GM08714 (cell line): ENCODE data around the gene IREB2.
A peak's percentile ranks its signal among the peaks of the same experiment; 100 is the strongest.

Source experiments
- H3K4me3 ChIP-seq: fragments of 200-500 bp; sonication (Bioruptor generic); 2 replicates; pipeline ENCODE4 v1.5.1; 2014; ENCODE audit warnings: mild to moderate bottlenecking, low read length, inconsistent platforms
- ZNF274 ChIP-seq: IDR thresholded peaks from 2 replicates; pipeline ENCODE4 v1.6.1; 2012; ENCODE audit warnings: mild to moderate bottlenecking, low read depth, low read length

The IREB2 gene

DNA sequence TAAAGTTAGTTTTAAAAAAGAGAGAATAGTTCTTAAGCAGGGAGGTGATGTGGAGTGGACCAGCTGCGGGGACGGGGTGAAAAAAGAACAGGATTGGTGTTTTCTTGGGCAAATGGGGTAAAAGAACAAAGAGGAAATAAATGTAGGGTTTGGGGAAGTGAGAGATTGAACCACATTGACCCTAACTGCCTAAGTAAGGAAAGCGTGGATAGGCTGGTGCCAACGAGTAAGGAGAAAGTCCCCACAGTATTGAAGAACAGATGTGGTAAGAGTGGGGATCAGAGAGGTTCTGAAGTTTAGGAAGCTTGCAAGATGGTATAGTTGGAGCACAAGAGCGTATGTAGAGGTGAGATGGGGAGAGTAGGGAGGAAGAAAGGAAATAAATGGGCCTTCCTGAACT lies 17.0 kb downstream of the IREB2 start:
- no peak for TF ChIP-seq ZNF274
- H3K4me3 ChIP-seq: no peak overlapping the region

DNA sequence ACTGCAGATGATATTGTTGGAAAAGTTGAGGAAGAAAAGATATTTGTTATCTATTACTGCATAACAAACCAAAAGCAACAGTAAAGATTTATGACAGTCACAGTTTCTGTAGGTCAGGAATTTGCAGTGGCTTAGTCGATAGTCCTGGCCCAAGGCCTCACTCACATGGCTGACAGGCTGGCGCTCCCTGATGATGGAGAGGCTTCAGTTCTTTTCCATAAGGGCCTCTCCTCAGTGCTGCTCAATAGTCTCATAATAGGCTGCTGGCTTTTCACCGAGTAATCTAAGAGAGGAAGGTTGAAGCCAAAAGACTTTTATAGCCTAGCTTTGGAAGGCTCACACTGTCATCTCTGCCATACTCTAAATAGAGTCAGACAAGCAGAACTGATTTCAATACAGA lies 17.7 kb downstream of the IREB2 start:
- no peak overlapping the region for H3K4me3 ChIP-seq
- no peak for TF ChIP-seq ZNF274

DNA sequence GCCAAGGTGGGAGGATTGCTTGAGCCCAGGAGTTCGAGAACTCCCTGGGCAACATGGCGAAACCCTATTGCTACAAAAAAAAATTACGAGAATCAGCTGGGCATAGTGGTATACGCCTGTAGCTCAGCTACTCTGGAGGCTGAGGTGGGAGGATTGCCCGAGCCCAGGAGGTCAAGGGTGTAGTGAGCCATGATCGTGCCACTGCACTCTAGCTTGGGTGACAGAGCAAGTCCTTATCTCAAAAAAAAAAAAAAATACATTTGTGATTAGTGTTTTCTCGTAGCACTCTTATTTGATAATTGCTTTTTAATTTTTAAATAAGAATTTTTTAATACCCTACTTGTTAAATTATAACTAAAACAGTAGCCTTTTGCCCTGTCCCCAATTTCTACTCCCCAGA lies 18.4 kb downstream of the IREB2 start:
- no peak for TF ChIP-seq ZNF274
- no peak overlapping the region for H3K4me3 ChIP-seq

DNA sequence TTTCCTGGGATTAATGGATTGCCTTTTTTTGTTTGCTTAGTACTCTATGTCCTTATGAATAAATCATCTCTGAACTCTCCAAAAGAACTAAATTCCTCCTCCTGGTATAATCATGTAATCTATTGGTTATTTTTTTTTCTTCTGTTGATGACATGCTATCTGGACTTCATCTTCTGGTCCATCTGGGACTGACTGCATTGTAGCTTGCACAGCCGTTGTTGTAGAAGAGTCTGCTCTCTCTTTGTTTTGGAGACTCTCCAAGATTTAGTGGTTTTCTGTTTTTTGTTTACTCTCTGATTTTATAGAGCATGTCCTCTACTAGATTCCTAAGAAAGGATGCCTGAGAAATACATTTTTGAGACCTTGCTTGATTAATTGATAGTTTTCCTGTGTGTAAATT lies 19.1 kb downstream of the IREB2 start:
- H3K4me3 ChIP-seq: no peak overlapping the region
- no peak for TF ChIP-seq ZNF274

DNA sequence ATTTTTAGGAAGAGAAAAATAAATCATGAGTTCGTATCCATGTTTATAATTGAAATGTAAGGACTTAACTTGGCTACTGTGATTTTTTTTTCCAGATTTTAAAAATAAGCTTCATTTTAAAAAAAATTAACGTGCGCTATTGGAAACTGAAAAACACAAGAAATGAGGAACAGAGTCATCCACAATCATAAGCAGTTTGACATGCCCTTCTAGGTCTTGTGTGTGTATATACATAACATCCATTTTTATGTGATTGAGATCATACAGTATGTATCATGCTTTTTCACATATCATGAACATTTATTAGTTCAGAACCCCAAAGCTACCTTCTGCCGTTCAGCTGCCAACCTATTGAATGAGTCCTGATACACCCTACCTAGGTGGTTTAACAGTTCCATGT lies 22.7 kb downstream of the IREB2 start:
- no peak overlapping the region for H3K4me3 ChIP-seq
- TF ChIP-seq ZNF274: no peak

DNA sequence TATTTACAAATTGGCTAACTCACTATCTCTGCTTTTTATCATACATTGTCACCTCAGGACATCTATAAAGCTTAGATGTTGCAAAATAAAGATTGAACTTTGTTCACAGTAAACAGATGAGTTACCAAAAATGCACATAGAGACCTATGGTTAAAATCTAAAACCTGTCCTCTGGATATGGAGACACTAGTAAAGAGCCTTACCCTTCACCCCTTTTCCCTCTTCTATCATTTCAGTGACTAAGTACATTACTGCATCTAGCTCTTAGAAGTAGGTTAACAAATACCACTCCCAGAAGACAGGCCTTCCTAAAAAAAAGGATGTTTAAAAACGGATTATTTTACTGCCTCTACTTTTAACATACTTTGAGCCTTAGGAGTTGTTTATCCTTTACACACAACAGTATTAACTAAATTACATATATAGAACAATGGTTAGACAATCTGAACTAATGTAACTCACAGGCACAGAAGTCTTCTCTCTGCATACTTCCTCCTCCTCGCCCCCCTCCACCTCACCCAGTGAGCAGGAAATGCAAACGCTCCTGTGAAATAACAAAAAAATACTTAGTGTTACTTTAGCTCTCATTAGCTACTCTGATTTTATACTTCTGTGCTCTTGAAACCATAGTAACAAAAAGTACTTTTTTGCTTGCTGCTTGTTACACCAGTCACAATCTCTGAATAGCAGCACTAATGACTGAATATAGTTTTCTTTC lies 23.3 kb downstream of the IREB2 start:
- TF ChIP-seq ZNF274: no peak

DNA sequence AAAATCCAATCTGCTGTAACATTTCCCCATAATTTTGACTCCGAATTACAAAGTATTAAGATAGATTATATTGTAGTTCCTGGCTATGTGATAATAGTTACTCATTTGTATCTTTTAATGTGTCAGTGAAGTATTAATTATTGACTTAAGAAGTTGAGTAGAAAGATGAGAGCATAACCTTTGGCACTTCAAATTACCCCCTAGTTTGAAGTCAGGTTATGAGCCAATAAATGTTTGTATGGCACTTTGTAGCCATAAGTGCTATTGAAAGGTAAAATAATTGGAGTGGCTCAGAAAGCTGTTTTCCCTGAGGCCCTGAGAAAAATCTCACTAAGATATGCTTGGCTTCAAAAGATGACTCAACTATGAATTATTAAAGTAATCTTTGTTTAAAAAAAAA lies 31.0 kb downstream of the IREB2 start:
- H3K4me3 ChIP-seq: no peak overlapping the region
- TF ChIP-seq ZNF274: no peak

More for the DNA sequence above, 23.3 kb downstream of the IREB2 start:
- H3K4me3 ChIP-seq: no peak overlapping the region

DNA sequence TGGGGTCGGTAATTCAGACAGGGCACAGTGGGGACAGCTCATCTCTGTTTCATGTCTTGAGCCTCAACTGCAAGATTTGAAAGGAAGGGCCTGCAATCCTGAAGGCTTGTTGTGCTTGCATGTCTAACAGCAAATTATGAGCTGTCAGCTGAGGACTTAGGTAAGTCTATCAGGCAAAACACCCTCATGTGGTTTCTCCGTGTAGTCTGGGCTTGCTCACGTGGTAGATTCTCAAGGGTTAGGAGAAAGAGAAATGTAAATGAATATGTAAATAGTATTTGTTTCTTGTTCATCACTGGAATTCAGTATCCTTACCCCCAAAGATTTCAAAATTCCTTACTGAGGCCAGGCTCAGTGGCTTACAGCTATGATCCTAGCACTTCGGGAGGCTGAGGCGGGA lies 39.3 kb downstream of the IREB2 start:
- no peak overlapping the region for H3K4me3 ChIP-seq
- no peak for TF ChIP-seq ZNF274

DNA sequence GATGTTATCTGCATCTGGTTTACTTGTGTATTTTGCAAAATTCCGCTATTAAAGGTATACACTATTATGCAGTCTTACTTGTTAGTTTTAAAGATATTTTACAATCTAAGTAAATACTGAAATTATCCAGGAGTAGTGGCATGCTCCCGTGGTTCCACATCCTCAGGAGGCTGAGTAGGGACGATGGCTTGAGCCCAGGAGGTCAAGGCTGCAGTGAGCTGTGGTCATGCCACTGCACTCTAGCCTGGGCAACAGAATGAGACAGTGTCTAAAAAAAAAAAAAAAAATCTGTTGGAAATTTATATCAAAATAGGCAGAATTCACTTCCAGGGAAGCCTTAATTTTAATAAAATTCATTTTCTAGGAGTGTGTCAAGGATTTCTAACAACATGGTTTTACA lies 41.6 kb downstream of the IREB2 start:
- TF ChIP-seq ZNF274: no peak
- no peak overlapping the region for H3K4me3 ChIP-seq

DNA sequence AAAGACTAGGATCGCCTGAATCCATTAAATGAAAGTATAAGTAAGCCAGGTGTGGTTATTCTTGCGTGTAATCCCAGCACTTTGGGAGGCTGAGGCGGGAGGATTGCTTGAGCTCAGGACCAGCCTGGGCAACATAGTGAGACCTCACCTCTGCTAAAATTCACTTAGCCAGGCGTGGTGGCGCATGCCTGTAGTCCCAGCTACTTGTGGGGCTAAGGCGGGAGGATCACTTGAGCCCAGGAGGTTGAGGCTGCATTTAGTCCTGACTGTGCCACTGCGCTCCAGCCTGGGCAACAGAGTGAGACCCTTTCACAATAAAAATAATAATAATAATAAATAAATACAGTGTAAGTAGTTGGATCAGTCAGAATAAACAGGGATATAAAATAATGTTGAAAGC lies 43.9 kb downstream of the IREB2 start:
- no peak overlapping the region for H3K4me3 ChIP-seq
- no peak for TF ChIP-seq ZNF274

DNA sequence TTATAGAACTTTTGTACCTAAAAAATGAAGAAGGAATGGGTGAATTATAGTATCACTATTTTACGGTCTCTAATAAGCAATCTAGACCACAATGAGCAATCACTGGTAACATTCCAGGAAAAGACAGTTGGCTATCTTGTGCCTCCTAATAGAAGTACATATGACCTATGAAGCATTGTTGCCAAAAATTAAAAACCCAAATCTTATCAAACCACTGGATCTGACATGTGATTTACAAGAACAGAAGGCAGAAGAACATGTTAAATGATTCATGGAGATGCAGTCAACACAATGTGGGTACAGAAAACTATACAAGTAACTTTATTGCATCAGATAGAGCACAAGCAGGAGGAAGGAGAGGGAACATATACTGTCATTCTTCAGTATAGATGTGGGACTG lies 54.9 kb downstream of the IREB2 start:
- H3K4me3 ChIP-seq: no peak overlapping the region
- no peak for TF ChIP-seq ZNF274

DNA sequence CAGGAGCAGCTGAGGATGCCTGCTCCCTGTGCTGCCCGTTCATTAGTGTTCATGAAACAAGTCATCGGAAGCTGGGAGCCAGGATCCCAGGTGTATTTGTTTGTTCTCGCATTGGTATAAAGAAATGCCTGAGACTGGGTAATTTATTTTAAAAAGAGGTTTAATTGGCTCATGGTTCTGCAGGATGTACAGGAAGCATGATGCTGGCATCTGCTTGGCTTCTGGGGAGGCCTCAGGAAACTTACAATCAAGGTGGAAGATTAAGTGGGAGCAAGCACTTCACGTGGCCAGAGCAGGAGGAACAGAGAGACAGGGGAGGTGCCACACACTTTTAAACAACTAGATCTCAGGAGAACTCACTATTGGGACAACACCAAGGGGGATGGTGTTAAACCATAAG lies 63.8 kb downstream of the IREB2 start:
- no peak overlapping the region for H3K4me3 ChIP-seq
- no peak for TF ChIP-seq ZNF274

DNA sequence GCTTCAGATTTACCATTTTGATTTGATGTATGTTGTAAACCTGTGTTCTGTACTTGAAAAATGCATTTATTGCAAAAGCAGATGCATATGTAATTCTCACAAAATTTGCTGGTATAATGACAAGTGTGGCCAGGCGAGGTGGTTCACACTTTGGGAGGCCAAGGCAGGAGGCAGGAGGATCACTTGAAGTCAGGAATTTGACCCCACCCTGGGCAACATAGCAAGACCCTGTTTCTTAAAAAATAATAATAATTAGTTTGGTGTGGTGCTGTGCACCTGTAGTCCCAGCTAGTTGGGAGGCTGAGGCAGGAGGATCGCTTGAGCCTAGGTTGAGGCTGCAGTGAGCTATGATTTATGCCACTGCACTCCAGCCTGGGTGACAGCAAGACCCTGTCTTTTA lies 64.6 kb downstream of the IREB2 start:
- TF ChIP-seq ZNF274: no peak
- no peak overlapping the region for H3K4me3 ChIP-seq

DNA sequence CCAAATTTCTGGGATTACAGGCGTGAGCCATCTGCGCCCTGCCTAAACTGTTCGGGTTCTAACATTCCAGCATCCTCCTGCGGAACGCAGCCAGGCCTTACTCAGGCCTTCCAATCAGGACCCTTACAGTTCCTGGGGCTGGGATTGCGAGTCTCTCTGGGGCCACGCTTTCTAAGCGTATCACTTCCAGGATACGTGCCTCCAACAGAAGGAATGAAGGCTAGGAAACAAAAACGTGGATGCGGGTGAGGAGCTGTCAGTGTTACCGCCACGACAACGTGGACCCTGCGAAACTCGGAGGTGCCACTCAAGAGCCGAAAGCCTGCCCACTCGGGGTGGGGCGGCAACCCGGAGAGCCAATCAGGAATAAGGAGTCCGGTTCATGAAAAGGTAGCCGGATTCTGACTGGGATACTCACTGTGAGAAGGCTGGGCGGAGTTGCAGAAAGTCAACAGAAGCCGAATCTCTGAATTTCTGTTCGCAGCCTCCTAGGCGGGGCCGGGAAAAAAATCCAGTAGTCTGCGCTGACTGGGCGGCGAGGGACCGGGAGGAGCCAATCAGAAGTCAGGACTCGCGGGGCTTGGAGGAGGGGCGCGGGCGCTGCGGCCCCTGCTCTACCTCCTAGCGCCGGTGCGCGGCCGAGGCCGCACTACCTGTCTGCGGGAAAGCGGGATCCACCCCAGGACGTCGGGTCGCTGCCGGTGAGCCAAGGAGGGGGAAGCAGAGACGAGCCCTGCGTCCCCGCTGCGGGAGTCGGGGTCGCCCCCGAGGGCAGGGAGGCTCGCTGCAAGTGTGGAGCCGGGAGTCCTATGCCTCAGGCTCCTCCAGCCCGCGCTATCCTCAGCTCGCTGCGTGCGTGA lies 69.2 kb downstream of the IREB2 start, which contains the start of gene HYKK:
TSS of gene HYKK (plus strand) at position 607 of the 860 bp plus-strand sequence. CDS start 5,512 bp downstream, outside the sequence.
- no peak for TF ChIP-seq ZNF274
- peak within 1 kb of the TSS; percentile 67 for H3K4me3 ChIP-seq

DNA sequence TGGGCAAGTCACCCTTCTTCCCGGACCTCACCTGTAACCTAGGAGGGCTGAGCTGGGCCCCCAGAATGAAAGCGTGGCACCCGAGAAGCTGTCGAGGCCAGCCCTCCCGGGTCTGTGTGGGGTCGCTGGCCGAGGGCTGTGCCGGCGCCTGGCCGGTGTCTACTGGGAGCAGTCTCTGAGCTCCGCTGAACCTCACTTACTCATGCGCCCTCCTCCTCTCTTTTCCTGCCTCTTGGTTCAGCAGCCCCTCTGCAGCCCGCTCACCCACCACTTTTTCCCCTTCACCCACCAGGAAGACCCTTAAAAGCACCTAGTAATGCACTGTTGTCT lies 69.8 kb downstream of the IREB2 start:
- peak overlapping the region; percentile 67 for H3K4me3 ChIP-seq
- no peak for TF ChIP-seq ZNF274

DNA sequence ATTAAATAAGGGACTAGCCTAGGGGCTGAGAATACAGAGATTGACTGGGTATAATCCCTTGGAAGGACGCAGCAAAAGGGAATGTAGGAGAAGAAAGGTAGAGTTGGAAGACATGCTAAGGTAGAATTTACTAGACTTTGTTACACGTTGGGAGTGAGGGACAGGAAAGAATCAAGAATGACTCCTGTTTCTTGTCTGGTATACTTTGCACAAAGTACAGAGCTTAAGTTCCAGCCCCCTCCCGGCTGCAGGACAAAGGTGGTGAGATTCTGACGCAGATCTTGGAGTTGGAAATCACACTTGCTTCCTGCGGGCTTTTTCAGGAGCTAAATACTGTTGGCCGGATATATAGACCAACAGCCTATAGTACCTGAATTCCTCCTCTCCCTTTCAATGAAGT lies 70.3 kb downstream of the IREB2 start:
- no peak for TF ChIP-seq ZNF274
- H3K4me3 ChIP-seq: peak overlapping the region; percentile 67
